ENCODE data around the gene VWA5B2.

Gene VWA5B2

GRCh38 chr3:184272269-184272668 is 42.9 kb downstream of the VWA5B2 start:
- no peak for DNase-seq

GRCh38 chr3:184275381-184275701 is 46.0 kb downstream of the VWA5B2 start:
- DNase-seq = no peak

- peak in 1 of 58 donors; percentile 19 for DNase-seq
These were observed 46.9 kb downstream of the VWA5B2 start, which contains the start of gene ECE2 for GRCh38 chr3:184275961-184276910. ECE2 (plus strand) TSS chr3:184276022; CDS start chr3:184276154, 132 bp downstream.

- DNase-seq = no peak
These were observed 48.0 kb downstream of the VWA5B2 start for GRCh38 chr3:184277366-184277765.

GRCh38 chr3:184282941-184283340 is 53.6 kb downstream of the VWA5B2 start:
- DNase-seq = no peak

GRCh38 chr3:184283681-184284080 is 54.3 kb downstream of the VWA5B2 start:
- DNase-seq = no peak

GRCh38 chr3:184284696-184285095 is 55.3 kb downstream of the VWA5B2 start:
- DNase-seq = peak in 50 of 58 donors; percentile 12 to 85 (median 58)

GRCh38 chr3:184289426-184289938 is 60.1 kb downstream of the VWA5B2 start:
- peak in 34 of 58 donors; percentile 2 to 51 (median 16) for DNase-seq

GRCh38 chr3:184290331-184290730 is 60.9 kb downstream of the VWA5B2 start:
- DNase-seq = no peak

GRCh38 chr3:184291044-184291737 is 61.8 kb downstream of the VWA5B2 start:
- DNase-seq = no peak
